ENCODE measurements around the gene LTA4H. TPM values are rescaled to one million over a fixed set of nuclear protein-coding genes. Genes with fewer than 3 reads are reported as not detected.

Gene LTA4H
- total RNA-seq, 1 donor from 2014 or later: 67.6 TPM

DNA sequence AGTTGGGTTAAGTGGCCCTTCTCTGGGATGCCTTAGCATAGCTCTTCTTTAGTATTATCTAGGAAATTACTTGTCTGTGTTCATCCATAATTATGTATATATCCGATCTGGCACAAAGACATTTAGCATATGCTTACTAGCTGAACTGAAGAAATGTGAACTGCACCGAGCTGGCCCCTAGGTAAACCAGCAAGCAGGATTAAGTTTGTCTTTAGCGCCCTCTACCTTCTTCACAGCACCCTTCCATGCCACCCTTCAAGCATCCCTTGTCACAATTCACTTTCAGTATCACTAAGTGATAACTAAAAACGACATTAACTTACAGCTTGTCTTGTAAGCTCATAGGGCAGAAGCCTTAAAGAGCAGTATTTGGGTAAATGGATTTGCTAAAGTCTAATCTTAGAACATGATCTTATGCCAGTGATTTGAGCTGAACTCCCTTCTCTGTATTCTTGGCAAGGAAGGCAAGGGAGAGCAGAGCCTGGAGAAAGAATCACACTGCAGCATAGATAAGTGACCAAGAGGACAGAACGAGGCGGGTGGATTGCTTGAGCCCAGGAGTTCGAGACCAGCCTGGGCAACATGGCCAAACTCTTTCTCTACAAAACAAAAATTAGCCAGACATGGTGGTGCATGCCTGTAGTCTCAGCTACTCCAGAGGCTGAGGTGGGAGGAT is 36.6 kb downstream of the LTA4H start:
- no peak overlapping the region for H3K4me2 ChIP-seq (ENCODE audit: low read length)
- no peaks in the 10 kb centered on the region for H3K4me1 ChIP-seq (ENCODE audit: insufficient read depth, low read length)
- no peak overlapping the region for H2AFZ ChIP-seq (ENCODE audit: low read depth, low read length)
- DNase-seq (ENCODE audit: low read depth) (peak; percentile 32), FAIRE-seq (no peak)
- Mint-ChIP-seq H3K27me3 (ENCODE audit: low read depth, unreplicated experiment) (no peaks in the 10 kb centered on the region), H3K4me3 (ENCODE audit: unreplicated experiment) (no peak overlapping the region), H3K27ac (ENCODE audit: unreplicated experiment) (peak overlapping the region; percentile 30), H3K4me1 (ENCODE audit: low read depth, unreplicated experiment) (peaks cover 14% of the 10 kb centered on the region), H3K36me3 (ENCODE audit: low read depth, unreplicated experiment) (no peaks in the 10 kb centered on the region), H3K9me3 (ENCODE audit: unreplicated experiment) (no peaks in the 10 kb centered on the region)
- H4K20me1 ChIP-seq (ENCODE audit: insufficient read depth, low read length): no peaks in the 10 kb centered on the region
- no peak overlapping the region for H3K27ac ChIP-seq (ENCODE audit: low read depth, low read length)
- no peaks in the 10 kb centered on the region for H3K9me3 ChIP-seq (ENCODE audit: insufficient read depth, low read depth, low read length)
- no peak overlapping the region for H3K4me3 ChIP-seq (ENCODE audit: insufficient read depth, low read depth, low read length)
- H3K36me3 ChIP-seq (ENCODE audit: insufficient read depth, low read length): no peaks in the 10 kb centered on the region
- H3K9ac ChIP-seq (ENCODE audit: low read length): no peak overlapping the region
- TF ChIP-seq, protein P1, sequence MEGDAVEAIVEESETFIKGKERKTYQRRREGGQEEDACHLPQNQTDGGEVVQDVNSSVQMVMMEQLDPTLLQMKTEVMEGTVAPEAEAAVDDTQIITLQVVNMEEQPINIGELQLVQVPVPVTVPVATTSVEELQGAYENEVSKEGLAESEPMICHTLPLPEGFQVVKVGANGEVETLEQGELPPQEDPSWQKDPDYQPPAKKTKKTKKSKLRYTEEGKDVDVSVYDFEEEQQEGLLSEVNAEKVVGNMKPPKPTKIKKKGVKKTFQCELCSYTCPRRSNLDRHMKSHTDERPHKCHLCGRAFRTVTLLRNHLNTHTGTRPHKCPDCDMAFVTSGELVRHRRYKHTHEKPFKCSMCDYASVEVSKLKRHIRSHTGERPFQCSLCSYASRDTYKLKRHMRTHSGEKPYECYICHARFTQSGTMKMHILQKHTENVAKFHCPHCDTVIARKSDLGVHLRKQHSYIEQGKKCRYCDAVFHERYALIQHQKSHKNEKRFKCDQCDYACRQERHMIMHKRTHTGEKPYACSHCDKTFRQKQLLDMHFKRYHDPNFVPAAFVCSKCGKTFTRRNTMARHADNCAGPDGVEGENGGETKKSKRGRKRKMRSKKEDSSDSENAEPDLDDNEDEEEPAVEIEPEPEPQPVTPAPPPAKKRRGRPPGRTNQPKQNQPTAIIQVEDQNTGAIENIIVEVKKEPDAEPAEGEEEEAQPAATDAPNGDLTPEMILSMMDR (IDR thresholded peaks at IDR 0.05; ENCODE audit: insufficient read depth, low read depth, low read length): peak; percentile 60
- no peak for TF ChIP-seq EZH2 (IDR thresholded peaks at IDR 0.05; ENCODE audit: insufficient read depth, low read length)
- no peaks in the 10 kb centered on the region for H3K79me2 ChIP-seq (ENCODE audit: insufficient read depth, low read length)
- no peaks in the 10 kb centered on the region for H3K27me3 ChIP-seq (ENCODE audit: insufficient read depth, low read length)

DNA sequence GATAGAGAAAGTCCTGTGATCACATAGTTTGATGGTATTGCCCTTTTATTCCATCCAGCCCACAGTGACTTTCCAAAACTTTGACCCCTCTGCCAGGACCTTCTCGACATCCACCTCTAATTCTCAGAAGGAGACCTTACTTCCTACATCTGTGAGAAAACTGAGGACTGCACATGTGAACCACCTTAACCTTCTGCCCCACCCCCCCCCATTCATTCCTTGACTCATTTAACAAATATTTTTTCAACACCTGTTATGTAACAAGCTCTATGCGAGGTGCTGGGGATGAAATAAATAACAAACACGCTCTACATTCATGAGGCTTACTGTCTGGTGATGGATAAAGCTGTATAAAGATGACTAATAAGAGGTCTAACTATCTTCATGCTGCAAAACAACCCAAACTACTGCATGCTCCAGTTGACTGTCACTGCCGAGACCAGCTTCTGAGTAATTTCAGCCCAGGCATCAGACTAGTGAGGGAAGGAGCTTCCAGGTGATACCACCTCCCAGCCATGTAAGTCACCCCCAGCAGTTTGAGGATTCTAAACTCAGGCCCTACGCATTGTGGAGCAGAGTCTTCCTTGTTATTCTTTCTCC is 37.4 kb downstream of the LTA4H start:
- no peak for DNase-seq (ENCODE audit: low read depth)
- no peaks in the 10 kb centered on the region for H3K79me2 ChIP-seq (ENCODE audit: insufficient read depth, low read length)
- no peak overlapping the region for H3K4me2 ChIP-seq (ENCODE audit: low read length)
- peaks cover 14% of the 10 kb centered on the region for H3K4me1 Mint-ChIP-seq (ENCODE audit: low read depth, unreplicated experiment)
- no peak overlapping the region for H3K27ac ChIP-seq (ENCODE audit: low read depth, low read length)
- no peaks in the 10 kb centered on the region for H3K36me3 ChIP-seq (ENCODE audit: insufficient read depth, low read length)
- peak overlapping the region; percentile 30 for H3K27ac Mint-ChIP-seq (ENCODE audit: unreplicated experiment)
- H4K20me1 ChIP-seq (ENCODE audit: insufficient read depth, low read length): no peaks in the 10 kb centered on the region
- H3K9ac ChIP-seq (ENCODE audit: low read length): no peak overlapping the region
- no peaks in the 10 kb centered on the region for H3K27me3 ChIP-seq (ENCODE audit: insufficient read depth, low read length)
- TF ChIP-seq EZH2 (IDR thresholded peaks at IDR 0.05; ENCODE audit: insufficient read depth, low read length): no peak
- TF ChIP-seq, protein P1 (IDR thresholded peaks at IDR 0.05; ENCODE audit: insufficient read depth, low read depth, low read length): no peak
- FAIRE-seq: no peak
- no peaks in the 10 kb centered on the region for H3K4me1 ChIP-seq (ENCODE audit: insufficient read depth, low read length)
- H3K9me3 ChIP-seq (ENCODE audit: insufficient read depth, low read depth, low read length): no peaks in the 10 kb centered on the region
- H3K4me3 Mint-ChIP-seq (ENCODE audit: unreplicated experiment): no peak overlapping the region
- H3K9me3 Mint-ChIP-seq (ENCODE audit: unreplicated experiment): no peaks in the 10 kb centered on the region
- H3K4me3 ChIP-seq (ENCODE audit: insufficient read depth, low read depth, low read length): no peak overlapping the region
- H3K27me3 Mint-ChIP-seq (ENCODE audit: low read depth, unreplicated experiment): peaks cover under 1% of the 10 kb centered on the region
- H2AFZ ChIP-seq (ENCODE audit: low read depth, low read length): no peak overlapping the region
- peaks cover 3% of the 10 kb centered on the region for H3K36me3 Mint-ChIP-seq (ENCODE audit: low read depth, unreplicated experiment)

DNA sequence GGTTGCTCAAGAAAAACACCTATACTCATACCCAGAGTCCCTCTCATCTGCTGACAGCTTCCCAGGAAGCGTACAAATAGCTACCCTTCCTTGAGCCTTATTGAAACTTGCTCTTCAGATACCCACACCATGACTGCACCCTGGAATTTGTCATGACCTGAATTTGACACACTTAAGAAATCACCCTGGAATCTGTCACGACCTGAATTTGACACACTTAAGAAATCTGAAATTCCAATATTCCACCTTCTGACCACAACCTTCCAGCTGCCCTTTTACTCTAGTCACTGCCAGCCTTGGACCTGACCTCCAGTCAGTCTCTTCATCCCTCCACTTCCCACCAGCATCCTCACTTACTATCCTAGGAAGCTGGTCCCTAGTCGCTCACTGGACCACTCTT is 38.1 kb downstream of the LTA4H start:
- no peaks in the 10 kb centered on the region for H3K27me3 ChIP-seq (ENCODE audit: insufficient read depth, low read length)
- H3K4me1 Mint-ChIP-seq (ENCODE audit: low read depth, unreplicated experiment): peaks cover 14% of the 10 kb centered on the region
- H4K20me1 ChIP-seq (ENCODE audit: insufficient read depth, low read length): no peaks in the 10 kb centered on the region
- H2AFZ ChIP-seq (ENCODE audit: low read depth, low read length): no peak overlapping the region
- no peak for DNase-seq (ENCODE audit: low read depth)
- no peak for FAIRE-seq
- no peaks in the 10 kb centered on the region for H3K4me1 ChIP-seq (ENCODE audit: insufficient read depth, low read length)
- no peak overlapping the region for H3K4me3 ChIP-seq (ENCODE audit: insufficient read depth, low read depth, low read length)
- peaks cover 3% of the 10 kb centered on the region for H3K27me3 Mint-ChIP-seq (ENCODE audit: low read depth, unreplicated experiment)
- H3K9me3 Mint-ChIP-seq (ENCODE audit: unreplicated experiment): no peaks in the 10 kb centered on the region
- no peaks in the 10 kb centered on the region for H3K36me3 ChIP-seq (ENCODE audit: insufficient read depth, low read length)
- no peak overlapping the region for H3K4me3 Mint-ChIP-seq (ENCODE audit: unreplicated experiment)
- H3K27ac ChIP-seq (ENCODE audit: low read depth, low read length): no peak overlapping the region
- H3K9ac ChIP-seq (ENCODE audit: low read length): no peak overlapping the region
- H3K4me2 ChIP-seq (ENCODE audit: low read length): no peak overlapping the region
- H3K9me3 ChIP-seq (ENCODE audit: insufficient read depth, low read depth, low read length): no peaks in the 10 kb centered on the region
- no peaks in the 10 kb centered on the region for H3K79me2 ChIP-seq (ENCODE audit: insufficient read depth, low read length)
- no peak for TF ChIP-seq EZH2 (IDR thresholded peaks at IDR 0.05; ENCODE audit: insufficient read depth, low read length)
- TF ChIP-seq, protein P1 (IDR thresholded peaks at IDR 0.05; ENCODE audit: insufficient read depth, low read depth, low read length): no peak
- H3K27ac Mint-ChIP-seq (ENCODE audit: unreplicated experiment): no peak overlapping the region
- H3K36me3 Mint-ChIP-seq (ENCODE audit: low read depth, unreplicated experiment): peaks cover 3% of the 10 kb centered on the region

All from astrocyte (in vitro differentiated cells and primary cell).